DLD1 (cell line): ENCODE measurements around the gene TSEN2.

Experiments
- in situ Hi-C: cut with HindIII; loops from 2 replicates; pipeline ENCODE4 v1.10.0; 2017; ENCODE audit warnings: low sequenced_read_pairs

Gene TSEN2

DNA sequence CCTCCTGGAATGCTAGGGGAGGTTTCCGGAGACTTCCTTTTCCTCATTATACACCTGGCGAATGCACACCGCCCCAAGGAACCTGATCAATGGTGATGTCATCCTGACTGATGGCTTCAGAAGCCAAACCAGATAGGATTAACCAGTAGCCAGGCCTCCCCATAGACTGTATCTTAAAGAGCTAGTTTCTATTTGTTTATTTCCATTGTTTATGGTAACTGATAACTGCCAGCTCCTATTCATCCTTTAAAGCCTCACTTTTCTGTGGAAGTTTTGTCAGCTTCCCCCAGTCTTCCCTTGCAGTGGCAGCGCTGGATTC lies 61.2 kb downstream of the TSEN2 start, which contains the start of gene MKRN2OS:
Gene MKRN2OS (minus strand): TSS at position 27 of the 319 bp plus-strand sequence. CDS start 35 bp downstream, outside the sequence.
- in situ Hi-C loops: no loop called here

DNA sequence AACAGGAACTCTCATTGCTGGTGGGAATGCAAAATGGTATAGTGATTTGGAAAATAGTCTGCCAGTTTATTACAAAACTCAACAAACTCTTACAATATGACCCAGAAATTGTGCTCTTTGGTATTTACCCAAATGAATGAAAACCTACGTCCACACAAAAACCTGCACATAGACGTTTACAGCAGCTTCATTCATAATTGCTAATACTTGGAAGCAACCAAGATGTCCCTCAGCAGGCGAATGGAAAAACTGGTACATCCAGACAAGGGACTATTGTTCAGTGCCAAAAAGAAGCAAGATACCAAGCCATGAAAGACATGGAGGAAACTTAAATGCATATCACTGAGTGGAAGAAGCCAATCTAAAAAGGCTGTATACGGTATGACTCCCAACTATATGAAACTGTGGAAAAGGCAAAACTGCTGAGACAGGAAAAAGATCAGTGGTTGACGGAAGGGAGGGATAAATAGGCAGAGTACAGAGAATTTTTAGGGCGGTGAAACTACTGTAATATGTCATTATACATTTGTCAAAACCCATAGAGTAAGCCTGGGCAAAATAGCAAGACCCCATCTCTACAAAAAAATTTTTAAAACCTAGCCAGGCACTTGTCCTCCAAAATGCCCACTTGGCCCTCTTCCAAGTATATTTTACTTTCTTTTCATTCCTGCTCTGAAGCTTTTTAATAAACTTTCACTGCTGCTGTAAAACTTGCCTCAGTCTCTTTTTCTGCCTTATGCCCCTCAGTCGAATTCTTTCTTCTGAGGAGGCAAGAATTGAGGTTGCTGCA lies 65.9 kb downstream of the TSEN2 start:
- in situ Hi-C loops: no loop called here

DNA sequence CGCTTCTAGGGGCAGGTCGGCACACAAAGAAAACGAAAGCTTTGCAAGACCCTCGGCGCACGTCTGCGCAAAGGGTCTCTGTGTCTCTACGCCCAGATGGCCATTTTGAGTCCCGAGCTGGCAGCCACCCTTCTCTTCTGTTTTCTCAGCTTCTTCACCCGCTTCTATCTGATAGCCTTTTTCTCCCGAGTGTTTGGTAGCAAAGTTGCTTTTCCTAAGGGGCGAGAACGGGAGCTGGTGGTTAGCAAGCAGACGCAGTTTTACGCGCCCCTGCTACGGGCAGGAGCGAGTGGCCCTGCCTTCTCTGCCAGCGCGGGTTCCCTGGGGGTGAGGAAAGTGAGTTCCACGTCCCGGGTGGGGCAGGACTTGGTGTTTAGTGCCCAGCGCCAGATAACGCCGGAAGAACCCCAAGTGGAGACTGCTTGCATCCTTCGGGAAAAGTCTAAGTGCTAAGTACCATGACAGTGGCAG lies 69.7 kb downstream of the TSEN2 start:
- in situ Hi-C loops: no loop called here

DNA sequence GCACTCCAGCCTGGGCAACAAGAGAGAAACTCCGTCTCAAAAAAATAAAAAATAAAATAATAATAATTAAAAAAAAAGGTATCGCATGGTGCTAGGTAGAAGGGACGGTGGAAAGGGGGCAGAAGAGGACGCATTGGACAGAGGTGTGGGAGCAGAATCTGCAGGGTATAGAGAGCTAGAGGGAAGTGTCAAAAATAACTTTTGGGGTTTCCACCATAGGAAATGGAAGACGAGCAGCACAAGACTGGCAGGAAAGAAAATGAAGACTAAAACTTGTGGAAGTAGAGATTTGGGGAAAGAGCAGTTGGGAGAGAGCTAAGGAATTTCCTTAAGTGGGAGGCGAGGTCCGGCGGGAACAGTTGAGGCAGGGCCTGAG lies 72.0 kb downstream of the TSEN2 start:
- in situ Hi-C loops: no loop called here

DNA sequence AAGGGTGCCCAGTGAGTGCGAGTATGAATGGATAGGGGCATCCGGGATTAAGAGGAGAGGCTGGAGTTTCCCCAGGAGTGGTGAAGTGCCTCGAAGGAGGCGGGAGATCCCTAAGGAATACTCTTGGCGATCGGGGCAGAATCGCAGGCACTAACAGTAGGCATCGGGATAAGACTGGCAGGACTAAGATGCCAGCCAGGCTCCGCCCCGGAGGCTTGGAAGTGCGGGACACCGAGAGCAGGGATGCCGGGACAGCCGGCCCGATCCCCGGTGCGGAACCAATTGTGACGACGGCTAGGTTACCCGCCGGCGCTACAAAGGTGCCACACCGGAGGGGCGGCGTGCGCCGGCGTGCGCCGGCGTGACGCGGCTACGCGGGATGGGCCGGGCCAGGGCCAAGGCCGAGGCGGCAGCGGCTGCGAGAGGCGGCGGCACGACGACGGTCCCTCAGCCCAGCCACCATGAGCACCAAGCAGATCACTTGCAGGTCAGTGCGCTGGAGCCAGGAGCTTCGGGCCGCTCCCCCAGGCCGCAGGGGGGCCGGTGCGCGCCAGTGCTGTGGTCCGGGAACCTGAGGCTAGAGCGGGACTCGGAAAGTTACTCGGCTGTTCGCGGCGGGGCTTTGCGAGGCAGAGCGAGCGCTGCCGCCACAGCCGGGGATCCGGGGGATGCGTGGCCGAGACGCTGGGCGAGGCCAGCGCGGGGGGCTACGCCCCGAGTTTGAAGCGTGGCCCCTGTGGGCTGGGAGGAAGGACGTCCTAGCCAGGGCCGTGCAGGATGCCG lies 72.6 kb downstream of the TSEN2 start, which contains the start of gene MKRN2:
Gene MKRN2 (plus strand): TSS at position 398 of the 783 bp plus-strand sequence. CDS start 64 bp downstream, at position 462.
- in situ Hi-C loops: no loop called here

DNA sequence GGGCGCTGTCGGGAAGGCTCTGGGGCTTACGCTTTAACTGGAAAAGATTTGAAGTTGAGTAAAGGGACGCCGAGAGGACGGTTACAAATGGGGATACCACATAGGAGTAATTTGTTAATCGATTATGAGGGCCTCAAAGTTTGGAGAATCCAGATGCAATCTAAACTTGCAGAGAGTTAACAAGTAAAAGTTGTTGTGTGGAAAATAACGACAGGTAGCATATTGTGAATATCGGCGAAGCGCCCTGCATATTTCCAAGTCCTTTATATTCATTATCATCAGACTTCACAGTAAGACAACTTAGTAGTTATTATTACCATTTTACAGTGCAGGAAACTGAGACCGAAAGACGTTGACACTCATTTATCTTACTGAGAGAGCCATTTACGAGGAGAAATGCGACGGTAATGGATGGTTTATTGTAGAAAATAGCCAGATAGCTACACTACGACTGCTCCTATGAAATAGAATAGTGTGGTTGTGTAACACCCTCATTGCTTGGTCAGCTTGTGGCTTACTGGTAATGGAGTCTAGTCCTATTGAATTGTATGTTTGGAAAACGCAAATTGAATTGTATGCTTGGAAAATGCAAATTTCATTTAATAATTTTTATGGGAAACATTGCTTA lies 73.3 kb downstream of the TSEN2 start:
- in situ Hi-C loops: no loop called here

DNA sequence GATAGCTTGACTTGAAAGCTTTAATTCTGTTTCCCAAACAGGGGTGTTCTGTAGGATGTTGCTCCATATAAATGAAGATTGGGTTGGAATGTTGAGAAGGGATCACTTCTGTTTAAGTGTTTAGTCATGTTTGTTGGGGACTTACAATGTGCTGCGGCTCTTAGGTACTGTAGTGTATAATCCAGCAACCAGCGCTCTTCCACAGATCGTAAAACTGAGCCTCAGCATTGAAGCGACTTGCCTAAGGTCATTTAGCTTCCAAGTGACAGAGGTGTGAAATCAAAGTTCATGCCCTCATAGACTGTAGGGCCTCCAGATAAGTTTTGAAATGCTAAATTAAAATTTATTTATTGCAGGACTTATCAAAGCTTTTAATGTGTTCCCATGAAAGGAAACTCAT lies 74.4 kb downstream of the TSEN2 start:
- in situ Hi-C loops: no loop called here

DNA sequence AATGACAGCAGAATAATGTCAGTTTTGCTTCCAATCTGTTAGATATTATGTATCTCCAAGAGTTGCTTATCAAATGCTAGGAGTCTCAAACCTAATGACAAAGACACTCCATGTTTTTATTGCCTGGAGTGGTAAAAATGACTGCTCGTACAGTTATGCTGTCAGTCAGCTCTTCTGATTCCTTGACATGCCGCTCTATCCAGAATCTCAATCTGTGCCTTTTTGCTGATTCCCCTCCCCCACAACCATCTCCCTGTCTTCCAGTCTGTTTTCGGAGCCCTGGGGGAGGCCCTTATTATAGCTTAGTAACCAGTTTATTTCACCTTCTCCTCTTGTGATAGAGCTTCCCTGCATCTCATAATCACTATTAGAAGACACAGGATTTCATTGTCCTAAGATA lies 75.2 kb downstream of the TSEN2 start:
- in situ Hi-C loops: no loop called here

DNA sequence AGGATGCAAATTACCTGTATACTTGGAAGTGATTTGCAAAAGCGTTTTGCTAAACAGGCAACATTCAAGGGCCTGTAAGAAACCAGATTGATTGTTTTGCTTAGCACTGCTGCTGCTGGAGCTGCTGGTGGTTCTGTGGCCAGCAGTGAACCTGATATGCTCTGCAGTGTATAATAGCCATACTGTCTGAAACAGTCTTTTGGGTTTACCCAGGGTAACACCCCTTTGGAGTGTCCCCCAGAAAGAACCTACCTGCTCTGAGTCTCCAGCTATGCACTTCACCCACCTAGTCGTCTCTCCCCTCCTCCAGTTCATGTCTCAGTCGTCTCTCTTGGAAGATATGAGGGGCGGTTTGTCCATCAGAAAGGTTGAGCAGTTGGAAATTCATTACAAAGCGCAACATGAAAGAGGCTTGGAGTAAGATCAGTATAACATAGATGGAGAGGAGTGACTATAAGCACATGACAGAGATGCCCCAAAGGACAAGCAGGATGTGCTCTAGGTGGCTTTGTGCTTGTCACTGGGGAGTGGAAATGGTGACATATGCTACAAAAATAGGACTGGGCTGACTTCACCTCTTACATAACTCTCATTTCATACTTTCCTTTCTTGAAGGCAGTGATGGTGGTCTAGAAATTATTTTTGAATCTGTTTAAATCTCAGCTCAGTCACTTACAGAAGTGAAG lies 76.4 kb downstream of the TSEN2 start:
- in situ Hi-C loops: no loop called here

DNA sequence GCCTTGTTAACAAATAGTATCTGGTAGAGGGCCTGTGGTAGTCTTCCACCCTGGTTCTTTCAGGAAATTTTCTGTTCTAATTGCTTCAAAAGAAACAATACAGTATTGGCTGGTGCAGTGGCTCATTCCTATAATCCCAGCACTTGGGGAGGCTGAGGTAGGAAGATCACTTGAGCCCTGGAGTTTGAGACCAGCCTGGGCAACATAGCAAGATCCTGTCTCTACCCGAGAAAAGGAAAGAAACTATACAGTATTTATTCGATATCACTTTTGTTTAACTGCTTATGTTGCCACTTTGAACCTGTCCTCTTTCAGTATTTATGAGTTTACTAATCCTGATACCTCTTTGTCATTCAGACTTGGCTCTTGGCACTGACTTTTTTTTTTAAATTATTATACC lies 77.1 kb downstream of the TSEN2 start:
- in situ Hi-C loops: no loop called here

DNA sequence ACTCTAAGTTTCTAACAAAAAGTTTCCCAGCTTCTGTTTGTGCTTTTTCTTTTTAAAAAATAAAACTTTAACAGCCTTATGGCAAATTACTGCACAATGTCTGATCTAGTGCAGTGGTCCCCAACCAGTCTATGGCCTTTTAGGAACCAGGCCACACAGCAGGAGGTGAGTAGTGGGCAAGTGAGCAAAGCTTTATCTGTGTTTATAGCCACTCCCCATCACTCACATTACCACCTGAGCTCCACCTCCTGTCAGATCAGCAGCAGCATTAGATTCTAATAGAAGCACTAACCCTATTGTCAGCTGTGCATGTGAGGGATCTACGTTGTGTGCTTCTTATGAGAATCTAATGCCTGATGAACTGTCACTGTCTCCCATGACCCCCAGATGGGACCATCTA lies 78.2 kb downstream of the TSEN2 start:
- in situ Hi-C loops: no loop called here

DNA sequence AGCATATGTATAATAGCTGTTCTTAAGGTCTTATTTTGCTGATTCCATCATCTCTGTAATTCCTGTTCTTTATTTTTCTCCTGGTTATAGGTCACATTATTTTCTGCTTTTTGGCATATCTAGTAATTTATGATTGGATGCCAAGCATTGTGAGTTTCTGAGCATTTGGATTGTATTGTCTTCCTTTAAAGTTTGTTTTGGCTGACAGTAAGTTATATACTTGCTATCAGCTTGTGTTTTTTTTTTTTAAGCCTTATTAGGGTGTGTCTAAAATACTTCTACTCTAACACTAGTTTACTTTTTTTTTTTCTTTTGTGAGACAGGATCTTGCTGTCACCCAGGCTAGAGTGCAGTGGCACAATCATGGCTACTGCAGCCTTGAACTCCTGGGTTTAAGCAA lies 82.7 kb downstream of the TSEN2 start:
- in situ Hi-C loops: no loop called here

DNA sequence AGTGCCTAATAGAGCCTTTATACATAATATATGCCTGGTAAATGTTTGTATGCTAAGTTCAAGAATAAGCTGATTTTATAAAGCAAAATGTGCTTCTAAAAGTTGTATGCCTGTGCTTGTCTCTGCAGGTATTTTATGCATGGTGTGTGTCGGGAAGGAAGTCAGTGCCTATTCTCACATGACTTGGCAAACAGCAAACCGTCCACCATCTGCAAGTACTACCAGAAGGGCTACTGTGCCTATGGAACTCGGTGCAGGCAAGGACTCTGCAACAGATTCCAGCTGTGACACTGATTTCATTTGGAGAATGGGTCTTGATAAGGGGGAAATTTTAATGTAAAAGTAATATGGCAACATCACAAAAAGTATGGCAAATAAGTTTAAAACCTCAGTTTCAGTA lies 84.5 kb downstream of the TSEN2 start:
- in situ Hi-C loops: no loop called here

DNA sequence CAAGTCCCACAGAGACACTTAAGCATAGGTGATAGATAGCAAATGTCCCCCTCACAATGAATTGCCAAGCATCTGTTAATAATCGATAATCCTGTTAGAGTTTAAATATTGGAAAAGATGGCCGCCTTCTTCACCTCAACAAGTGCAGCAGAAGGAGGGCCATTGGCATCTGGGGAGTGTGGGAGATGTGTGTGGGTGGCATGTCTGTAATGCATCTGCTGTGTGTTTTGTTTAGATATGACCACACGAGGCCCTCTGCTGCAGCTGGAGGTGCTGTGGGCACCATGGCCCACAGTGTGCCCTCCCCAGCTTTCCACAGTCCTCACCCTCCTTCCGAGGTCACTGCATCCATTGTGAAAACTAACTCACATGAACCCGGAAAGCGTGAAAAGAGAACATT lies 85.6 kb downstream of the TSEN2 start:
- in situ Hi-C loops: no loop called here

DNA sequence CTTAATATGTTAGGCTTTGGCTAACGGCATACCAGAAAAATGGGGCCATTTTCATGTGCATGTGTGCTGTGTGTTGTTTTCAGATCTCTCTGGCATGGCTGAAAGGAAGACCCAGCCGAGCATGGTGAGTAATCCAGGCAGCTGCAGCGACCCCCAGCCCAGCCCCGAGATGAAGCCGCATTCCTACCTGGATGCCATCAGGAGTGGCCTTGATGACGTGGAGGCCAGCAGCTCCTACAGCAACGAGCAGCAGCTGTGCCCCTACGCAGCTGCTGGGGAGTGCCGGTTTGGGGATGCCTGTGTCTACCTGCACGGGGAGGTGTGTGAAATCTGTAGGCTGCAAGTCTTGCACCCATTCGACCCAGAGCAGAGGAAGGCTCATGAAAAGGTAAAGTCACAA lies 87.7 kb downstream of the TSEN2 start:
- in situ Hi-C loops: no loop called here

DNA sequence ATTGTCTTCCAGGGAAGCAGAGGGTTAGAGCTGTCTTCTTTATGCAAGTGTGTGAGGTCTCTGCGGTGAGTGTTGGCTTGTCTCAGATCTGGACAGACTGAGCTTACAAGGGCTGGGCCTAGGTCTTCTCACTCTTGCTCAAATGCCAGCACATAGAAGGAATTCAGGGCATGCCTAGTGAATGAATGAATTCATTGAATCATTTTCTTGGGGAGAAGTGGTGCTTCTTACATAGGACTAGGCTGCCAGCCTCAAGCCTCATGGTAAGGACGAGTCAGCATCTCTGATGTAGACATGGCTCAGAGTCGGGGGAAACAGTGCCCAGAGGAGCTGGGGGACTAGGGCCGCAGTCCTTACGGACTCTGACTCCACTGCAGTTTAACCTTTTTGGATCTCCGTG lies 89.9 kb downstream of the TSEN2 start:
- in situ Hi-C loops: no loop called here

DNA sequence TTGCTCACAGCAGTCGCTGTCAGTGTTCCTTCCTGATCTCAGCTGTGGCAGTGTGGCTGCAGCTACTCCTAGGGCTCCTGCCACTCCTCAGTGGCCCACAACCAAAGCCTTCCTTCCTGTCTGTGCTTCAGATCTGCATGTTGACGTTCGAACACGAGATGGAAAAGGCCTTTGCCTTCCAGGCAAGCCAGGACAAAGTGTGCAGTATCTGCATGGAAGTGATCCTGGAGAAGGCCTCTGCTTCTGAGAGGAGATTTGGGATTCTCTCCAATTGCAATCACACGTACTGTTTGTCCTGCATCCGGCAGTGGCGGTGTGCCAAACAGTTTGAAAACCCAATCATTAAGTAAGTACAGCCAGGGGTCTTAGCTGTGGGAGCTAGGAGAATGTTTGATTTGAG lies 90.4 kb downstream of the TSEN2 start:
- in situ Hi-C loops: no loop called here

DNA sequence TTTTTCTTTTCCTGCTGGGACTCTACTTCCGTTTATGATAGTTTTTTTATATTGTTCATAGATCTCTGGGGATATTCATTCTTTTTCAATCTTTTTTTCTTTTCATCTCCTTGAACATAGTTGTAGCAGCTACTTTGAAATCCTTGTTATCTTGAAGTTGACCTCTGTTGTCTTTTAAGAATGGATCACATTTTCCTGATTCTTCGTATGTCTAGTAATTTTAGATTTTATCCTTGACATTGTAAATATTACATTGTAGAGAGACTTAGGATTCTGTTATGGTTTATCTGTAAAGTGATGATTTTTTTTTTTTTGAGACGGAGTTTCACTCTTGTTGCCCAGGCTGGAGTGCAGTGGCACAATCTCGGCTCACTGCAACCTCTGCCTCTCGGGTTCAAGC lies 93.1 kb downstream of the TSEN2 start:
- in situ Hi-C loops: no loop called here

DNA sequence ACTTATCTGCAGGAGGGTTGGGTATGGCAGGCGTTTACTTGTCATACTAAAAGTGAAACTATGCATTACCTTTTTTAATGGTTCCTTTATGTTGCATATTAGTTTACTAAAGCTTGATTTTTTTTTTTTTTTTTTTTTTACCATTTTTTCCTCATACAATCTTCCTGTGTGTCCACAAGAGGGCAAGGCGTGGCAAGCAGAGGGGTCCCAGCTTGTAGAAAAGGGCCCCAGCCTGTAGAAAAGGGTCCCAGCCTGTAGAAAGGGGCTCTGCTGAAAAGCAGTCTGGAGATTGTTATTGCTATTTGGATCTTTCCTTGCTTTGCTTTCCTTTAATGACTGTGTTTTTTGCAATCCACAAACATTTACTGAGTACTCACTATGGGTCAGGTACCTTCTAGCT lies 94.5 kb downstream of the TSEN2 start:
- in situ Hi-C loops: no loop called here

DNA sequence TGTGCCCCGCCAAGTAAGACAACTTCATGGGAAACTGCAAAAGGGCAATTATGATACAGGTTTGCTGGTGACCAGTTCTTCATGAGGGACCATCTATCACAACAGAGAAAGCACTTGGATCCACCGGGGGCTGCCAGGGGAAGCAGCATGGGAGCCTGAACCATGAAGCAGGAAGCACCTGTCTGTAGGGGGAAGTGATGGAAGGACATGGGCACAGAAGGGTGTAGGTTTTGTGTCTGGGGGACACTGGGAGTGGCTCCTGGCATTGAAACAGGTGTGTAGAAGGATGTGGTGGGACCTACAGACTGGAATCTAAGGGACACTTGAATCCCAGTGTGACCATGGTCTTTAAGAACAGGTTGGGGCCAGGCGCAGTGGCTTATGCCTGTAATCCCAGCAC lies 95.2 kb downstream of the TSEN2 start:
- in situ Hi-C loops: no loop called here

DNA sequence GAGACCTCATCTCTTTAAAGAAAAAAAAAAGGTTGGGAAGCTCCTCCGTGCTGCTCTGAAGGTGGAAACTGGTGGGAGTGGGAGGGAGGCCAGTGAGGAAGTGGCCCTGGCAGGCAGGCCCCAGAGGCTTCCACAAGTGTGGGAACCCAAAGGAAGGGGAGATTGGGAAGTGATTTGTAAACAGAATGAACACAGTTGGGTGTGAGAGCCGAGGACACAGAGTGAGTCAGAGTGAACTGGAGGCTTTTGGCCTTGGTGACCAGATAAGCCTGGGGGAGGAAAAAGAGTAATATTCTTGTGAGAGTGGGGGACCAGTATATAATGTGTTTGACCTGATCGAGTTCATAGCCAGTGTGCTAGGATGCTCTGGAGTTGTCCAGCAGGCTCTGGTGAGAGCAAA lies 95.6 kb downstream of the TSEN2 start:
- in situ Hi-C loops: no loop called here
